NCI-H446 (cell line): ENCODE data around the gene TMEM240.
"Not testable (repeated sequence)": the region's sequence is repeated elsewhere in the genome, so short reads cannot be mapped to it uniquely, and the experiment has no call there.

ENCODE experiments used
- DNase-seq, 2 experiments: peaks; one replicate each; lab custom pipeline; 2025; lab: John Stamatoyannopoulos, UW

Gene TMEM240

GRCh38 chr1:1540818-1541628 lies 599 bp upstream of the TMEM240 start:
- DNase-seq = no peak

GRCh38 chr1:1539310-1540089 lies 924 bp downstream of the TMEM240 start:
- no peak for DNase-seq

- DNase-seq = no peak
Observed at GRCh38 chr1:1538989-1539309, 1.5 kb downstream of the TMEM240 start.

- no peak for DNase-seq
Observed at GRCh38 chr1:1538334-1538733, 2.1 kb downstream of the TMEM240 start.

- DNase-seq = no peak
Observed at GRCh38 chr1:1537626-1538250, 2.7 kb downstream of the TMEM240 start.

- DNase-seq = no peak
Observed at GRCh38 chr1:1536938-1537546, 3.4 kb downstream of the TMEM240 start.

GRCh38 chr1:1536019-1536937 lies 4.1 kb downstream of the TMEM240 start:
- DNase-seq = no peak

- DNase-seq = no peak
Observed at GRCh38 chr1:1535201-1536018, 5.0 kb downstream of the TMEM240 start.

- no peak for DNase-seq
Observed at GRCh38 chr1:1534401-1535154, 5.8 kb downstream of the TMEM240 start.

- not testable (repeated sequence) for DNase-seq
Observed at GRCh38 chr1:1533894-1534291, 6.5 kb downstream of the TMEM240 start.

- DNase-seq = not testable (repeated sequence)
Observed at GRCh38 chr1:1533176-1533893, 7.1 kb downstream of the TMEM240 start.

- no peak for DNase-seq
Observed at GRCh38 chr1:1531947-1532346, 8.5 kb downstream of the TMEM240 start.

- DNase-seq = no peak
Observed at GRCh38 chr1:1529936-1530335, 10.5 kb downstream of the TMEM240 start.

- no peak for DNase-seq
Observed at GRCh38 chr1:1529321-1529720, 11.1 kb downstream of the TMEM240 start.

GRCh38 chr1:1528301-1529267 lies 11.8 kb downstream of the TMEM240 start:
- no peak for DNase-seq

GRCh38 chr1:1527092-1527816 lies 13.2 kb downstream of the TMEM240 start:
- no peak for DNase-seq

- not testable (repeated sequence) for DNase-seq
Observed at GRCh38 chr1:1526476-1526875, 13.9 kb downstream of the TMEM240 start.
